Left forelimb (tissue), 1 donor: ENCODE measurements around the gene SLC25A45.
"Not testable (repeated sequence)": the region's sequence is repeated elsewhere in the genome, so short reads cannot be mapped to it uniquely, and the experiment has no call there.

Experiments used
- DNase-seq: peaks from one replicate; pipeline ENCODE4 v3.0.0-alpha.2; 2018; ENCODE audit warnings: low spot score

Gene SLC25A45

GRCh38 chr11:65357856-65358356, 24.5 kb downstream of the SLC25A45 start:
- DNase-seq: no peak

- DNase-seq: no peak
Observed at GRCh38 chr11:65356394-65356972, 26.0 kb downstream of the SLC25A45 start.

GRCh38 chr11:65355776-65356393, 26.6 kb downstream of the SLC25A45 start:
- no peak for DNase-seq

- no peak for DNase-seq
Observed at GRCh38 chr11:65355013-65355775, 27.3 kb downstream of the SLC25A45 start.

GRCh38 chr11:65354265-65355012, 28.0 kb downstream of the SLC25A45 start, which contains the start of gene TIGD3:
Gene TIGD3 (plus strand): TSS chr11:65354751. CDS start chr11:65355809, 1,058 bp downstream.
- DNase-seq: peak; percentile 98

GRCh38 chr11:65353900-65354264, 28.6 kb downstream of the SLC25A45 start:
- DNase-seq: no peak

- DNase-seq: no peak
Observed at GRCh38 chr11:65353376-65353775, 29.1 kb downstream of the SLC25A45 start.

- DNase-seq: no peak
Observed at GRCh38 chr11:65352783-65353182, 29.7 kb downstream of the SLC25A45 start.

GRCh38 chr11:65351511-65351910, 30.9 kb downstream of the SLC25A45 start:
- DNase-seq: no peak

GRCh38 chr11:65341856-65342255, 40.6 kb downstream of the SLC25A45 start:
- no peak for DNase-seq

- no peak for DNase-seq
Observed at GRCh38 chr11:65340226-65340625, 42.2 kb downstream of the SLC25A45 start.

GRCh38 chr11:65338676-65339075, 43.8 kb downstream of the SLC25A45 start:
- no peak for DNase-seq

- no peak for DNase-seq
Observed at GRCh38 chr11:65334696-65335295, 47.6 kb downstream of the SLC25A45 start.

GRCh38 chr11:65332591-65332990, 49.9 kb downstream of the SLC25A45 start:
- DNase-seq: not testable (repeated sequence)

GRCh38 chr11:65330544-65330943, 51.9 kb downstream of the SLC25A45 start:
- DNase-seq: no peak

- DNase-seq: no peak
Observed at GRCh38 chr11:65329944-65330403, 52.5 kb downstream of the SLC25A45 start.

GRCh38 chr11:65329478-65329877, 53.0 kb downstream of the SLC25A45 start:
- DNase-seq: no peak

- DNase-seq: no peak
Observed at GRCh38 chr11:65327021-65327420, 55.4 kb downstream of the SLC25A45 start.

- DNase-seq: no peak
Observed at GRCh38 chr11:65325435-65325834, 57.0 kb downstream of the SLC25A45 start.
